ENCODE measurements around the gene ZNF425.

Gene ZNF425

GRCh38 chr7:149125863-149126661 lies at the start of gene ZNF425:
Gene ZNF425 (minus strand): TSS chr7:149126324. CDS start chr7:149126213, 111 bp downstream.
- peak; percentile 100 for TF ChIP-seq CTCF (conservative IDR thresholded peaks at IDR 0.05)
- peak; percentile 97 for TF ChIP-seq ZFX (IDR thresholded peaks at IDR 0.05)

GRCh38 chr7:149175150-149175549 lies 49.0 kb upstream of the ZNF425 start:
- no peak overlapping the region for H3K27ac ChIP-seq
- TF ChIP-seq CTCF (conservative IDR thresholded peaks at IDR 0.05) = no peak
- TF ChIP-seq ZFX (IDR thresholded peaks at IDR 0.05) = no peak

More at GRCh38 chr7:149125863-149126661, at the start of gene ZNF425:
- peak within 1 kb of the TSS; percentile 95 for H3K27ac ChIP-seq

- TF ChIP-seq ZFX (IDR thresholded peaks at IDR 0.05) (no peak), CTCF (conservative IDR thresholded peaks at IDR 0.05) (no peak)
- no peak overlapping the region for H3K27ac ChIP-seq
Observed at GRCh38 chr7:149172534-149172920, 46.4 kb upstream of the ZNF425 start.

- H3K27ac ChIP-seq = no peak overlapping the region
- no peak for TF ChIP-seq CTCF (conservative IDR thresholded peaks at IDR 0.05)
- no peak for TF ChIP-seq ZFX (IDR thresholded peaks at IDR 0.05)
Observed at GRCh38 chr7:149171892-149172533, 45.9 kb upstream of the ZNF425 start.

- TF ChIP-seq ZFX (IDR thresholded peaks at IDR 0.05) (no peak), CTCF (conservative IDR thresholded peaks at IDR 0.05) (no peak)
- H3K27ac ChIP-seq = no peak overlapping the region
Observed at GRCh38 chr7:149166630-149167352, 40.7 kb upstream of the ZNF425 start.

- H3K27ac ChIP-seq = no peak overlapping the region
- no peak for TF ChIP-seq ZFX (IDR thresholded peaks at IDR 0.05)
- TF ChIP-seq CTCF (conservative IDR thresholded peaks at IDR 0.05) = no peak
Observed at GRCh38 chr7:149166142-149166541, 40.0 kb upstream of the ZNF425 start.
